Muscle layer of colon (tissue), 2 donors: ENCODE measurements around the gene EPB41L2.
"Not testable (repeated sequence)": the region's sequence is repeated elsewhere in the genome, so short reads cannot be mapped to it uniquely, and the experiment has no call there.

Experiments
- H3K27ac ChIP-seq: one replicate; pipeline ENCODE4 v1.7.0; 2013; ENCODE audit warnings: low read depth, mild to moderate bottlenecking, low read length, moderate library complexity
- H3K27me3 ChIP-seq, 2 donors: one replicate each; pipeline ENCODE4 v1.7.0; 2013; ENCODE audit warnings: low read length in 2 of 2, mild to moderate bottlenecking in 2 of 2; ENCODE audit not compliant: insufficient read depth in 2 of 2, control insufficient read depth in 1 of 2
- H3K36me3 ChIP-seq: one replicate; pipeline ENCODE4 v1.7.0; 2013; ENCODE audit warnings: mild to moderate bottlenecking, low read length; ENCODE audit not compliant: insufficient read depth
- H3K4me1 ChIP-seq: one replicate; pipeline ENCODE4 v1.7.0; 2013; ENCODE audit warnings: mild to moderate bottlenecking, low read length; ENCODE audit not compliant: insufficient read depth
- H3K4me3 ChIP-seq, 2 donors: one replicate each; pipeline ENCODE4 v1.7.0; 2013; ENCODE audit warnings: low read length in 2 of 2, low read depth in 1 of 2, mild to moderate bottlenecking in 1 of 2, moderate library complexity in 1 of 2
- H3K9ac ChIP-seq: one replicate; pipeline ENCODE4 v1.7.0; 2013; ENCODE audit warnings: low read length
- H3K9me3 ChIP-seq: one replicate; pipeline ENCODE4 v1.7.0; 2013; ENCODE audit warnings: mild to moderate bottlenecking, low read length
- donor health status: abdominal sarcoma.
- donor health status: Adenocarcinoma of cecum.

Gene EPB41L2

GRCh38 chr6:130947464-130947863 lies 115.6 kb downstream of the EPB41L2 start:
- no peak overlapping the region for H3K4me3 ChIP-seq
- H3K27ac ChIP-seq: no peak overlapping the region
- no peaks in the 10 kb centered on the region for H3K27me3 ChIP-seq
- H3K4me1 ChIP-seq: no peaks in the 10 kb centered on the region
- H3K36me3 ChIP-seq: no peaks in the 10 kb centered on the region
- no peak overlapping the region for H3K9ac ChIP-seq
- H3K9me3 ChIP-seq: no peaks in the 10 kb centered on the region

GRCh38 chr6:130946076-130946475 lies 117.0 kb downstream of the EPB41L2 start:
- Histone ChIP-seq H3K4me1 (no peaks in the 10 kb centered on the region), H3K9me3 (no peaks in the 10 kb centered on the region), H3K4me3 (no peak overlapping the region), H3K36me3 (no peaks in the 10 kb centered on the region), H3K27me3 (no peaks in the 10 kb centered on the region), H3K27ac (no peak overlapping the region), H3K9ac (no peak overlapping the region)

GRCh38 chr6:130945401-130945919 lies 117.6 kb downstream of the EPB41L2 start:
- no peak overlapping the region for H3K9ac ChIP-seq
- no peak overlapping the region for H3K4me3 ChIP-seq
- no peaks in the 10 kb centered on the region for H3K9me3 ChIP-seq
- H3K36me3 ChIP-seq: no peaks in the 10 kb centered on the region
- no peak overlapping the region for H3K27ac ChIP-seq
- H3K27me3 ChIP-seq: no peaks in the 10 kb centered on the region
- H3K4me1 ChIP-seq: no peaks in the 10 kb centered on the region

- Histone ChIP-seq H3K9me3 (no peaks in the 10 kb centered on the region), H3K4me1 (no peaks in the 10 kb centered on the region), H3K27ac (no peak overlapping the region), H3K27me3 (no peaks in the 10 kb centered on the region), H3K4me3 (no peak overlapping the region), H3K36me3 (no peaks in the 10 kb centered on the region), H3K9ac (no peak overlapping the region)
Observed at GRCh38 chr6:130944486-130944885, 118.6 kb downstream of the EPB41L2 start.

- no peaks in the 10 kb centered on the region for H3K9me3 ChIP-seq
- H3K4me3 ChIP-seq: no peak overlapping the region
Observed at GRCh38 chr6:130943738-130944137, 119.3 kb downstream of the EPB41L2 start.

GRCh38 chr6:130942752-130943151 lies 120.3 kb downstream of the EPB41L2 start:
- H3K4me3 ChIP-seq, H3K4me1 ChIP-seq, H3K9ac ChIP-seq, H3K27ac ChIP-seq, H3K36me3 ChIP-seq, H3K27me3 ChIP-seq, H3K9me3 ChIP-seq: not testable (repeated sequence)

More at GRCh38 chr6:130943738-130944137, 119.3 kb downstream of the EPB41L2 start:
- Histone ChIP-seq H3K4me1 (no peaks in the 10 kb centered on the region), H3K27me3 (no peaks in the 10 kb centered on the region), H3K9ac (no peak overlapping the region), H3K36me3 (no peaks in the 10 kb centered on the region), H3K27ac (no peak overlapping the region)

- peaks cover 8% of the 10 kb centered on the region for H3K4me1 ChIP-seq
- H3K27ac ChIP-seq: no peak overlapping the region
- H3K27me3 ChIP-seq: no peaks in the 10 kb centered on the region
- H3K9ac ChIP-seq: no peak overlapping the region
- H3K36me3 ChIP-seq: no peaks in the 10 kb centered on the region
- no peaks in the 10 kb centered on the region for H3K9me3 ChIP-seq
- H3K4me3 ChIP-seq: no peak overlapping the region
Observed at GRCh38 chr6:130937942-130938604, 125.0 kb downstream of the EPB41L2 start.

GRCh38 chr6:130936933-130937332 lies 126.1 kb downstream of the EPB41L2 start:
- Histone ChIP-seq H3K4me3 (no peak overlapping the region), H3K27ac (no peak overlapping the region), H3K27me3 (no peaks in the 10 kb centered on the region), H3K9me3 (no peaks in the 10 kb centered on the region), H3K36me3 (no peaks in the 10 kb centered on the region), H3K9ac (no peak overlapping the region), H3K4me1 (peaks cover 17% of the 10 kb centered on the region)

GRCh38 chr6:130935978-130936377 lies 127.1 kb downstream of the EPB41L2 start:
- no peaks in the 10 kb centered on the region for H3K36me3 ChIP-seq
- no peak overlapping the region for H3K4me3 ChIP-seq
- H3K4me1 ChIP-seq: peaks cover 17% of the 10 kb centered on the region
- H3K27ac ChIP-seq: no peak overlapping the region
- H3K9ac ChIP-seq: no peak overlapping the region
- H3K9me3 ChIP-seq: no peaks in the 10 kb centered on the region
- no peaks in the 10 kb centered on the region for H3K27me3 ChIP-seq

- H3K27ac ChIP-seq: no peak overlapping the region
- H3K4me1 ChIP-seq: peaks cover 17% of the 10 kb centered on the region
- no peak overlapping the region for H3K4me3 ChIP-seq
- H3K9me3 ChIP-seq: no peaks in the 10 kb centered on the region
- no peaks in the 10 kb centered on the region for H3K27me3 ChIP-seq
- no peak overlapping the region for H3K9ac ChIP-seq
- H3K36me3 ChIP-seq: no peaks in the 10 kb centered on the region
Observed at GRCh38 chr6:130934848-130935585, 128.0 kb downstream of the EPB41L2 start.

- Histone ChIP-seq H3K9ac (no peak overlapping the region), H3K9me3 (no peaks in the 10 kb centered on the region), H3K4me3 (no peak overlapping the region), H3K27ac (no peak overlapping the region), H3K27me3 (no peaks in the 10 kb centered on the region), H3K4me1 (peaks cover 26% of the 10 kb centered on the region), H3K36me3 (no peaks in the 10 kb centered on the region)
Observed at GRCh38 chr6:130933712-130934200, 129.3 kb downstream of the EPB41L2 start.
